WTC11 (cell line): ENCODE data around the gene JUND. TPM values are rescaled to one million over a fixed set of nuclear protein-coding genes. Genes with fewer than 3 reads are reported as not detected.

Source experiments
- ATAC-seq: fragments of 200-7000 bp; cut with Tn5 transposase; 2 replicates; pipeline ENCODE4 v1.10.0; 2021; ENCODE audit warnings: mild to moderate bottlenecking, moderate library complexity
- CTCF ChIA-PET: fragments of 300-600 bp; sonication (Branson Sonifier 250); formaldehyde crosslinking; loops from one replicate; lab custom pipeline; 2021; ENCODE audit warnings: antibody characterized with exemption; lab: Charles Lee
- POLR2A ChIA-PET: fragments of 350-600 bp; sonication (Branson Sonifier 250); formaldehyde crosslinking; loops from one replicate; lab custom pipeline; 2021; ENCODE audit warnings: antibody characterized with exemption; lab: Charles Lee
- DNase-seq: peaks from one replicate; pipeline ENCODE4 v3.0.0; 2021; ENCODE audit warnings: low spot score
- H3K27ac Mint-ChIP-seq: 2 replicates; pipeline ENCODE4 v1.8.0; 2021; ENCODE audit warnings: mixed read lengths
- H3K27me3 Mint-ChIP-seq: 2 replicates; pipeline ENCODE4 v1.8.0; 2021; ENCODE audit warnings: low read depth, mild to moderate bottlenecking, moderate library complexity, mixed read lengths
- H3K36me3 Mint-ChIP-seq: 2 replicates; pipeline ENCODE4 v1.8.0; 2021; ENCODE audit warnings: mixed read lengths
- H3K4me1 Mint-ChIP-seq: 2 replicates; pipeline ENCODE4 v1.8.0; 2022; ENCODE audit warnings: mixed read lengths
- H3K4me3 Mint-ChIP-seq: 2 replicates; pipeline ENCODE4 v1.8.0; 2021; ENCODE audit warnings: mild to moderate bottlenecking, moderate library complexity, mixed read lengths
- H3K9me3 Mint-ChIP-seq: 2 replicates; pipeline ENCODE4 v1.8.0; 2021; ENCODE audit warnings: mixed read lengths
- ATF1 ChIP-seq: sonication (generic); formaldehyde crosslinking; IDR thresholded peaks from 2 replicates; pipeline ENCODE4 v1.8.1; 2023; ENCODE audit warnings: mild to moderate bottlenecking, moderate library complexity, missing genetic modification reagents
- CBFB ChIP-seq: sonication (generic); formaldehyde crosslinking; IDR thresholded peaks from 2 replicates; pipeline ENCODE4 v1.8.1; 2022; ENCODE audit warnings: mild to moderate bottlenecking, low read depth, missing genetic modification reagents
- CREB1 ChIP-seq: sonication (generic); formaldehyde crosslinking; IDR thresholded peaks from 2 replicates; pipeline ENCODE4 v1.8.0; 2023; ENCODE audit warnings: mild to moderate bottlenecking, missing genetic modification reagents
- CTCF ChIP-seq: fragments of 200-600 bp; IDR thresholded peaks from 2 replicates; pipeline ENCODE4 v1.8.0; 2022; ENCODE audit warnings: antibody characterized with exemption
- FOXK1 ChIP-seq: sonication (generic); formaldehyde crosslinking; IDR thresholded peaks from 2 replicates; pipeline ENCODE4 v1.8.0; 2022; ENCODE audit warnings: mild to moderate bottlenecking, moderate library complexity, missing genetic modification reagents
- FOXP1 ChIP-seq: sonication (generic); formaldehyde crosslinking; IDR thresholded peaks from 2 replicates; pipeline ENCODE4 v1.8.0; 2022; ENCODE audit warnings: missing genetic modification reagents, mild to moderate bottlenecking, moderate library complexity, borderline replicate concordance
- HMGA2 ChIP-seq: fragments of 250-450 bp; sonication (Bioruptor Pico); IDR thresholded peaks from 2 replicates; pipeline ENCODE4 v1.4.0; 2021; ENCODE audit warnings: mild to moderate bottlenecking, moderate library complexity
- IRF2 ChIP-seq: sonication (generic); formaldehyde crosslinking; IDR thresholded peaks from 2 replicates; pipeline ENCODE4 v1.8.0; 2022; ENCODE audit warnings: low read depth, missing genetic modification reagents, borderline replicate concordance
- MAX ChIP-seq: sonication (generic); formaldehyde crosslinking; IDR thresholded peaks from 2 replicates; pipeline ENCODE4 v1.8.0; 2022; ENCODE audit warnings: mild to moderate bottlenecking, missing genetic modification reagents
- MXD4 ChIP-seq: fragments of 250-450 bp; sonication (Bioruptor Pico); IDR thresholded peaks from 2 replicates; pipeline ENCODE4 v1.8.0; 2021; ENCODE audit warnings: mild to moderate bottlenecking, moderate library complexity, borderline replicate concordance
- MYBL2 ChIP-seq: sonication (generic); formaldehyde crosslinking; IDR thresholded peaks from 2 replicates; pipeline ENCODE4 v1.8.1; 2023; ENCODE audit warnings: mild to moderate bottlenecking, moderate library complexity, missing genetic modification reagents
- NFE2L1 ChIP-seq: sonication (generic); formaldehyde crosslinking; IDR thresholded peaks from 2 replicates; pipeline ENCODE4 v1.8.1; 2023; ENCODE audit warnings: missing genetic modification reagents
- SMAD3 ChIP-seq: sonication (generic); formaldehyde crosslinking; IDR thresholded peaks from 2 replicates; pipeline ENCODE4 v1.8.0; 2022; ENCODE audit warnings: missing genetic modification reagents, mild to moderate bottlenecking, borderline replicate concordance
- TCF7 ChIP-seq: sonication (generic); formaldehyde crosslinking; IDR thresholded peaks from 2 replicates; pipeline ENCODE4 v1.8.0; 2022; ENCODE audit warnings: mild to moderate bottlenecking, low read depth, missing genetic modification reagents, moderate library complexity
- ZNF232 ChIP-seq: sonication (generic); formaldehyde crosslinking; IDR thresholded peaks from 2 replicates; pipeline ENCODE4 v1.8.0; 2022; ENCODE audit warnings: mild to moderate bottlenecking, missing genetic modification reagents
- ZNF281 ChIP-seq: sonication (generic); formaldehyde crosslinking; IDR thresholded peaks from 2 replicates; pipeline ENCODE4 v1.8.0; 2023; ENCODE audit warnings: mild to moderate bottlenecking, missing genetic modification reagents
- ZNF416 ChIP-seq: fragments of 250-450 bp; sonication (Bioruptor Pico); IDR thresholded peaks from 2 replicates; pipeline ENCODE4 v1.9.0; 2021; ENCODE audit warnings: mild to moderate bottlenecking, inconsistent platforms
- total RNA-seq: library from RNA; stranded (reverse); gene quantifications from 3 replicates; pipeline ENCODE4 v1.2.3, GENCODE V29; 2021
- TF ChIP-seq, protein P1 (sequence below): sonication (generic); formaldehyde crosslinking; IDR thresholded peaks from 2 replicates; pipeline ENCODE4 v1.8.1; 2022; ENCODE audit warnings: low read depth, missing genetic modification reagents, borderline replicate concordance
- TF ChIP-seq, protein P2 (sequence below): fragments of 250-450 bp; sonication (Bioruptor Pico); IDR thresholded peaks from 2 replicates; pipeline ENCODE4 v1.8.0; 2021; ENCODE audit warnings: mild to moderate bottlenecking
- TF ChIP-seq, protein P3 (sequence below): fragments of 250-450 bp; sonication (Bioruptor Pico); IDR thresholded peaks from 2 replicates; pipeline ENCODE4 v1.9.0; 2021; ENCODE audit warnings: mild to moderate bottlenecking, borderline replicate concordance

The JUND gene
- total RNA-seq, 1 experiment from 2014 or later: 121 TPM

DNA sequence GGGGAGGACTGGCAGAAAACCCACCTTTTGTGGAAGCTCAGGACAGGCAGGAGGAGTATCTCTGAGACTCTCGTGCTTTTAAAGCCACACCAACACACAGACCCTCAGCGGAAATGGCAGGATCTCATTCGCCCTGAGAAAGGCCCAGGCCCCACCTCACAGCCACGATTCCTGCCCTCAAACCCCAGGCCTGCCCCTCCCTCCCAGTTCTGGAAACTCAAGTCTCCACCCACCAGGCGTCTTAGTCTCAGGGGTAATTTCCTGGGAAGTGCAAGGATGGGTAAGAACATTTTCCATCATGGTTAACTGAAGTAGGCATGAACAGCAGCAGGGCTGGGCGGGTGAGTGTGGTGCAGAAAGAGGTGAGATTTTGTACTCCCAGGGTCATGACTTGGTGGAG is 47.2 kb downstream of the JUND start (continued):
- TF ChIP-seq ZNF281: no peak
- no peak for TF ChIP-seq ZNF416 (CRISPR knock-in tag)
- TF ChIP-seq MAX (CRISPR knock-in tag): no peak
- no peak for TF ChIP-seq SMAD3
- no peak for TF ChIP-seq TCF7 (CRISPR knock-in tag)
- TF ChIP-seq, protein P1, sequence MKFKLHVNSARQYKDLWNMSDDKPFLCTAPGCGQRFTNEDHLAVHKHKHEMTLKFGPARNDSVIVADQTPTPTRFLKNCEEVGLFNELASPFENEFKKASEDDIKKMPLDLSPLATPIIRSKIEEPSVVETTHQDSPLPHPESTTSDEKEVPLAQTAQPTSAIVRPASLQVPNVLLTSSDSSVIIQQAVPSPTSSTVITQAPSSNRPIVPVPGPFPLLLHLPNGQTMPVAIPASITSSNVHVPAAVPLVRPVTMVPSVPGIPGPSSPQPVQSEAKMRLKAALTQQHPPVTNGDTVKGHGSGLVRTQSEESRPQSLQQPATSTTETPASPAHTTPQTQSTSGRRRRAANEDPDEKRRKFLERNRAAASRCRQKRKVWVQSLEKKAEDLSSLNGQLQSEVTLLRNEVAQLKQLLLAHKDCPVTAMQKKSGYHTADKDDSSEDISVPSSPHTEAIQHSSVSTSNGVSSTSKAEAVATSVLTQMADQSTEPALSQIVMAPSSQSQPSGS (CRISPR knock-in tag): no peak

- no peak overlapping the region for H3K27ac Mint-ChIP-seq
- no peaks in the 10 kb centered on the region for H3K36me3 Mint-ChIP-seq
- ATAC-seq: peak; percentile 79
- ChIA-PET POLR2A (interaction anchor here (0.5 to 3.2 kb wide), 12 partner anchors 9 to 226 kb away, joined by 3 to 21 read pairs (median 5); partner anchors contain the start of genes JUND and RAB3A), CTCF (interaction anchor here (0.6 to 4.6 kb wide), 31 partner anchors 9 to 556 kb away, joined by 3 to 100 read pairs (median 7); partner anchors contain the start of genes ARRDC2, GDF15, JUND and MPV17L2)
- peaks cover 12% of the 10 kb centered on the region for H3K27me3 Mint-ChIP-seq
- peaks cover 31% of the 10 kb centered on the region for H3K4me1 Mint-ChIP-seq
- H3K9me3 Mint-ChIP-seq: no peaks in the 10 kb centered on the region
- H3K4me3 Mint-ChIP-seq: peak overlapping the region; percentile 78
- peak; percentile 93 for DNase-seq
- TF ChIP-seq CBFB: peak; percentile 94; the same call in 1 of the 2 replicates
- TF ChIP-seq CTCF: no peak
- TF ChIP-seq, protein P2, sequence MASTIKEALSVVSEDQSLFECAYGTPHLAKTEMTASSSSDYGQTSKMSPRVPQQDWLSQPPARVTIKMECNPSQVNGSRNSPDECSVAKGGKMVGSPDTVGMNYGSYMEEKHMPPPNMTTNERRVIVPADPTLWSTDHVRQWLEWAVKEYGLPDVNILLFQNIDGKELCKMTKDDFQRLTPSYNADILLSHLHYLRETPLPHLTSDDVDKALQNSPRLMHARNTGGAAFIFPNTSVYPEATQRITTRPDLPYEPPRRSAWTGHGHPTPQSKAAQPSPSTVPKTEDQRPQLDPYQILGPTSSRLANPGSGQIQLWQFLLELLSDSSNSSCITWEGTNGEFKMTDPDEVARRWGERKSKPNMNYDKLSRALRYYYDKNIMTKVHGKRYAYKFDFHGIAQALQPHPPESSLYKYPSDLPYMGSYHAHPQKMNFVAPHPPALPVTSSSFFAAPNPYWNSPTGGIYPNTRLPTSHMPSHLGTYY: no peak
- TF ChIP-seq FOXP1: peak; percentile 99
- TF ChIP-seq MXD4: no peak
- peak; percentile 65 for TF ChIP-seq ZNF281
- TF ChIP-seq CREB1 (CRISPR knock-in tag): peak; percentile 76; the same call in 1 of the 2 replicates
- peak; percentile 73; the same call in 1 of the 2 replicates for TF ChIP-seq ATF1 (CRISPR knock-in tag)
- TF ChIP-seq, protein P3, sequence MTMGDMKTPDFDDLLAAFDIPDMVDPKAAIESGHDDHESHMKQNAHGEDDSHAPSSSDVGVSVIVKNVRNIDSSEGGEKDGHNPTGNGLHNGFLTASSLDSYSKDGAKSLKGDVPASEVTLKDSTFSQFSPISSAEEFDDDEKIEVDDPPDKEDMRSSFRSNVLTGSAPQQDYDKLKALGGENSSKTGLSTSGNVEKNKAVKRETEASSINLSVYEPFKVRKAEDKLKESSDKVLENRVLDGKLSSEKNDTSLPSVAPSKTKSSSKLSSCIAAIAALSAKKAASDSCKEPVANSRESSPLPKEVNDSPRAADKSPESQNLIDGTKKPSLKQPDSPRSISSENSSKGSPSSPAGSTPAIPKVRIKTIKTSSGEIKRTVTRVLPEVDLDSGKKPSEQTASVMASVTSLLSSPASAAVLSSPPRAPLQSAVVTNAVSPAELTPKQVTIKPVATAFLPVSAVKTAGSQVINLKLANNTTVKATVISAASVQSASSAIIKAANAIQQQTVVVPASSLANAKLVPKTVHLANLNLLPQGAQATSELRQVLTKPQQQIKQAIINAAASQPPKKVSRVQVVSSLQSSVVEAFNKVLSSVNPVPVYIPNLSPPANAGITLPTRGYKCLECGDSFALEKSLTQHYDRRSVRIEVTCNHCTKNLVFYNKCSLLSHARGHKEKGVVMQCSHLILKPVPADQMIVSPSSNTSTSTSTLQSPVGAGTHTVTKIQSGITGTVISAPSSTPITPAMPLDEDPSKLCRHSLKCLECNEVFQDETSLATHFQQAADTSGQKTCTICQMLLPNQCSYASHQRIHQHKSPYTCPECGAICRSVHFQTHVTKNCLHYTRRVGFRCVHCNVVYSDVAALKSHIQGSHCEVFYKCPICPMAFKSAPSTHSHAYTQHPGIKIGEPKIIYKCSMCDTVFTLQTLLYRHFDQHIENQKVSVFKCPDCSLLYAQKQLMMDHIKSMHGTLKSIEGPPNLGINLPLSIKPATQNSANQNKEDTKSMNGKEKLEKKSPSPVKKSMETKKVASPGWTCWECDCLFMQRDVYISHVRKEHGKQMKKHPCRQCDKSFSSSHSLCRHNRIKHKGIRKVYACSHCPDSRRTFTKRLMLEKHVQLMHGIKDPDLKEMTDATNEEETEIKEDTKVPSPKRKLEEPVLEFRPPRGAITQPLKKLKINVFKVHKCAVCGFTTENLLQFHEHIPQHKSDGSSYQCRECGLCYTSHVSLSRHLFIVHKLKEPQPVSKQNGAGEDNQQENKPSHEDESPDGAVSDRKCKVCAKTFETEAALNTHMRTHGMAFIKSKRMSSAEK (CRISPR knock-in tag): no peak
- TF ChIP-seq FOXK1 (CRISPR knock-in tag): peak; percentile 87
- no peak for TF ChIP-seq HMGA2 (CRISPR knock-in tag)
- peak; percentile 93 for TF ChIP-seq MYBL2 (CRISPR knock-in tag)
- TF ChIP-seq IRF2 (CRISPR knock-in tag): peak; percentile 88; the same call in 1 of the 2 replicates
- TF ChIP-seq NFE2L1: peak; percentile 93
- peak; percentile 94; the same call in 1 of the 2 replicates for TF ChIP-seq ZNF232
These were observed 48.1 kb downstream of the JUND start for GRCh38 chr19:18233224-18233825.
